IgD-negative memory B cell (primary cell): ENCODE data around the gene RSPO1. TPM values are rescaled to one million over a fixed set of nuclear protein-coding genes. Genes with fewer than 3 reads are reported as not detected.

Experiments used
- H3K27ac Mint-ChIP-seq, 3 donors: one replicate each; pipeline ENCODE4 v1.8.0; 2020 to 2022; ENCODE audit warnings: mild to moderate bottlenecking in 3 of 3, mixed read lengths in 3 of 3, moderate library complexity in 1 of 3
- H3K27me3 Mint-ChIP-seq: one replicate; pipeline ENCODE4 v1.8.0; 2021; ENCODE audit warnings: mixed read lengths
- H3K36me3 Mint-ChIP-seq: one replicate; pipeline ENCODE4 v1.8.0; 2020; ENCODE audit warnings: mild to moderate bottlenecking, mixed read lengths
- H3K4me1 Mint-ChIP-seq, 3 donors: one replicate each; pipeline ENCODE4 v1.8.0; 2020 to 2022; ENCODE audit warnings: mixed read lengths in 3 of 3, mild to moderate bottlenecking in 1 of 3
- H3K4me3 Mint-ChIP-seq, 4 donors: one replicate each; pipeline ENCODE4 v1.8.0; 2020 to 2022; ENCODE audit warnings: mild to moderate bottlenecking in 4 of 4, mixed read lengths in 4 of 4, moderate library complexity in 3 of 4
- H3K9me3 Mint-ChIP-seq, 3 donors: one replicate each; pipeline ENCODE4 v1.8.0; 2020 to 2021; ENCODE audit warnings: mixed read lengths in 3 of 3, mild to moderate bottlenecking in 1 of 3
- polyA plus RNA-seq: library from polyadenylated mRNA; unstranded; fragments of 300-500 nt; fragmentation: Illumina TruSeq; gene quantifications from one replicate; pipeline ENCODE4 v1.2.3, GENCODE V29; 2021

Gene RSPO1
- polyA plus RNA-seq, 1 donor from 2014 or later: not detected

- H3K27me3 Mint-ChIP-seq: peaks cover 30% of the 10 kb centered on the region
- H3K27ac Mint-ChIP-seq: no peak overlapping the region
- no peak overlapping the region for H3K4me3 Mint-ChIP-seq
- no peaks in the 10 kb centered on the region for H3K9me3 Mint-ChIP-seq
- peaks cover 0 to 3% (median 0%) of the 10 kb centered on the region in 3 donors for H3K4me1 Mint-ChIP-seq
- no peaks in the 10 kb centered on the region for H3K36me3 Mint-ChIP-seq
Measured at GRCh38 chr1:37641059-37641458, 6.4 kb upstream of the RSPO1 start.

DNA sequence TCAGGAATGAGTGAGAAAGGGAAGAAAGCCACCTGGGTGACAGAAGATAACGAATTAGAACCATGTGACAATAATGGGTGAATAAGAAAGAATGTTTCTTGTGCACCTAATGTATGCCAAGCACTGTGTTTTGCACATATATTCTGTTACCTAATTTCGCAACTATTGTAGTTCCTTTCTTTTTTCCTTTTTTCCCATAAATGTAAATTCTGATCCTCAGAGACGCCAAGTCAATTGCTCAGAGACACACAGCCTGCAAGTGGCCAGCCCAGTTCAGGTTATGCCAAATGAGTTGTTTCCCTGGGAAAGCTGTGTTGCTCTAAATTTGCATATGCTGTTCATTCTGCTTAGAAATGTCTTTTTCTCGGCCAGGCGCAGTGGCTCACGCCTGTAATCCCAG lies 1.7 kb upstream of the RSPO1 start:
- no peaks in the 10 kb centered on the region for H3K9me3 Mint-ChIP-seq
- no peak overlapping the region for H3K27ac Mint-ChIP-seq
- H3K27me3 Mint-ChIP-seq: peaks cover 57% of the 10 kb centered on the region
- peaks cover 0 to 10% (median 6%) of the 10 kb centered on the region in 3 donors for H3K4me1 Mint-ChIP-seq
- H3K36me3 Mint-ChIP-seq: no peaks in the 10 kb centered on the region
- H3K4me3 Mint-ChIP-seq: no peak overlapping the region

- peaks cover 0 to 10% (median 7%) of the 10 kb centered on the region in 3 donors for H3K4me1 Mint-ChIP-seq
- H3K36me3 Mint-ChIP-seq: no peaks in the 10 kb centered on the region
- H3K4me3 Mint-ChIP-seq: peak overlapping the region in 2 of 4 donors; percentile 76 to 86
- H3K27me3 Mint-ChIP-seq: peaks cover 66% of the 10 kb centered on the region
- H3K9me3 Mint-ChIP-seq: no peaks in the 10 kb centered on the region
- peak overlapping the region in 1 of 3 donors; percentile 26 for H3K27ac Mint-ChIP-seq
Measured at GRCh38 chr1:37634992-37635902, 555 bp upstream of the RSPO1 start.

DNA sequence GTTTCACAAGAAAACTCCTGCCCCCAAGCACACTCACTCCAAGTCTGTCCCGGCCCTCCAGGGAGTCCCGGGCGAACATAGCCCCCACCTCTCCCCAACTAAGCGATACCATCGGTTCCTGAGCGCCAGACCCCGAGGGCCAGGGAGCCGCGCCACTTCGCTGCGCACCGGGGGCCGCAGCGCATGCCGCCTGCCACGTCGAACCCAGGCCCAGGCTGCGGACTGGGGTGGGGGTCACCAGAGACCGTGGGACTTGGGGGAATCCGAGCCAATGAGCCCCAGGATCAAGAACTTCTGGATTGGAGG lies 801 bp downstream of the RSPO1 start:
- Mint-ChIP-seq H3K4me1 (peaks cover 0 to 8% (median 7%) of the 10 kb centered on the region in 3 donors), H3K9me3 (no peaks in the 10 kb centered on the region), H3K4me3 (peak overlapping the region in 1 of 4 donors; percentile 66), H3K36me3 (no peaks in the 10 kb centered on the region), H3K27ac (no peak overlapping the region), H3K27me3 (peaks cover 71% of the 10 kb centered on the region)

GRCh38 chr1:37633040-37633937 lies 1.4 kb downstream of the RSPO1 start:
- Mint-ChIP-seq H3K4me1 (peaks cover 0 to 7% (median 7%) of the 10 kb centered on the region in 3 donors), H3K4me3 (peak overlapping the region in 2 of 4 donors; percentile 51 to 66), H3K27ac (no peak overlapping the region), H3K27me3 (peaks cover 68% of the 10 kb centered on the region), H3K9me3 (no peaks in the 10 kb centered on the region), H3K36me3 (no peaks in the 10 kb centered on the region)

GRCh38 chr1:37631036-37631435 lies 3.7 kb downstream of the RSPO1 start:
- Mint-ChIP-seq H3K9me3 (no peaks in the 10 kb centered on the region), H3K4me1 (peaks cover 0 to 7% (median 7%) of the 10 kb centered on the region in 3 donors), H3K4me3 (no peak overlapping the region), H3K27ac (peak overlapping the region in 1 of 3 donors; percentile 39), H3K36me3 (peaks cover 2% of the 10 kb centered on the region), H3K27me3 (peaks cover 56% of the 10 kb centered on the region)

GRCh38 chr1:37630426-37631028 lies 4.2 kb downstream of the RSPO1 start:
- Mint-ChIP-seq H3K4me1 (peaks cover 0 to 7% (median 7%) of the 10 kb centered on the region in 3 donors), H3K36me3 (peaks cover 2% of the 10 kb centered on the region), H3K4me3 (no peak overlapping the region), H3K9me3 (no peaks in the 10 kb centered on the region), H3K27ac (no peak overlapping the region), H3K27me3 (peaks cover 54% of the 10 kb centered on the region)

GRCh38 chr1:37629726-37630425 lies 4.8 kb downstream of the RSPO1 start:
- Mint-ChIP-seq H3K9me3 (no peaks in the 10 kb centered on the region), H3K4me3 (no peak overlapping the region), H3K27ac (no peak overlapping the region), H3K4me1 (peaks cover 0 to 4% (median 3%) of the 10 kb centered on the region in 3 donors), H3K36me3 (peaks cover 2% of the 10 kb centered on the region), H3K27me3 (peaks cover 47% of the 10 kb centered on the region)

GRCh38 chr1:37629008-37629407 lies 5.7 kb downstream of the RSPO1 start:
- Mint-ChIP-seq H3K9me3 (no peaks in the 10 kb centered on the region), H3K36me3 (peaks cover 2% of the 10 kb centered on the region), H3K4me1 (peaks cover 0 to 2% (median 1%) of the 10 kb centered on the region in 3 donors), H3K27me3 (peaks cover 43% of the 10 kb centered on the region), H3K27ac (no peak overlapping the region), H3K4me3 (no peak overlapping the region)

DNA sequence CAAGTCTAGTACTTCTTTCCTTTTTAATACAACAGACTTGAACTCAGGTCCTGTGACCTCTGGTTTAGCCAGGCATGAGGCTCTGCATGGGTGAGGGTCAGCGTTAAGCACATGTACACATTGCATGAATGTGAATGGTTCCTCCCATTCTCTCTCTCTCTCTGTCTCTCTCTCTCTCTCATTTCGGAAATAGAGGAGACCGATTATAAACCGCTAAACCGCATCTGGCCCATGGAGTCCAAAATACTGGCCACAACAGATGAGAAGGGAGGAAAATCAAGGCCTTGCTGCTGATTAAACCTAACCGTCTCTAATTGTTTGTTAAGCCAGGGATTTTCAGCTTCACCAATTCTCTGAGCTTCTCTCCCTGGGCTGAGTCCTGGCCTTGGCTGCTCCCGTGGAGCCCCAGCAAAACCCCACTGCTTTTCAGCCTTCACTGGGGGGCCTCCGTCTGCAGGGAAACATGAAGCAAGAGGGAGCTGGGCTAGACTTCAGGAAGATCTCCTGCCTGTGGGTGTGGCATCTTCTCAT lies 6.6 kb downstream of the RSPO1 start:
- Mint-ChIP-seq H3K27me3 (peaks cover 35% of the 10 kb centered on the region), H3K27ac (no peak overlapping the region), H3K36me3 (peaks cover 2% of the 10 kb centered on the region), H3K4me1 (peaks cover 0 to 2% (median 1%) of the 10 kb centered on the region in 3 donors), H3K4me3 (no peak overlapping the region), H3K9me3 (no peaks in the 10 kb centered on the region)

DNA sequence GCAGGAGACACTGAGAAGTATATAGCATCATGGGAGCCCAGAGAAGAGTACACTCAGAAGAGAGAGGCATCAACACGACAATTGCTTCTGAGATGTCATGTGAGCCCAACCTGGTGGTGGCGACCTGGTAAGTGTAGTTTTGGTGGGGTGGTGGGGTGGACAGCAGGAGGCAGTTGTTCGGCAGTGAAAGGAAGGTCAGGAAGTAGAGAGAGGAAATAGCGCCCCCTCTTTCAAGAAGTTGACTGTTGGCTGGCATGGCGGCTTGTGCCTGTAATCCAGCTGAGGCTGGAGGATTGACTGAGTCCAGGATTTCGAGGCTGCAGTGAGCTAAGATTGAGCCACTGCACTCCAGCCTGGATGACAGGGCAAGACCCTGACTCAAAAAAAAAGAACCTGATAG lies 12.6 kb downstream of the RSPO1 start:
- no peaks in the 10 kb centered on the region for H3K9me3 Mint-ChIP-seq
- peaks cover under 1% of the 10 kb centered on the region for H3K36me3 Mint-ChIP-seq
- H3K4me3 Mint-ChIP-seq: no peak overlapping the region
- H3K27me3 Mint-ChIP-seq: peaks cover 17% of the 10 kb centered on the region
- H3K27ac Mint-ChIP-seq: no peak overlapping the region
- no peaks in the 10 kb centered on the region for H3K4me1 Mint-ChIP-seq

DNA sequence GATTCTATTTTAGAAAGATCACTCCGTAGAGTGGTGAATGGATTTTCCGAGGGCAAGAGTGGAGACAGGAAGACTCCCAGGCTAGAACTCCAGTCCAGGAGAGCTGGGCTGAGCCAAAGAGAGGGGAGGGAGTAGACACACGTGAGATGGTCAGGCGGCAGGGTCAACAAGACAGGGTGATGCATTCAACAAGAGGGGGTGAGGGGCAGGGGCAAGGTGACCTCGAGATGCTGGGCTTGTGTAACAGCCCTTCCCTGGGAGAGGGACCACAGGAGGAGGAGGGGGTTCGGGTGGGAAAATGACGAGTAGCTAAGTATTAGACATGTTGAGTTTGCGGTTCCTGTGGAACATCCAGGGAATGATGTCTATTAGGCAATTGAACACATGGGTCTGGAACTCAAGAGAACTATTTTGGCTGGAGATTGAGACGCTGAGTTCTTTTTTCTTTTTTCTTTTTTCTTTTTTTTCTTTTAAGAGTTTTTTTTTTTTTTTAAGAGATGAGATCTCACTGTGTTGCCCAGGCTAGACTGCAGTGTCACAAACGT lies 13.3 kb downstream of the RSPO1 start:
- no peak overlapping the region for H3K4me3 Mint-ChIP-seq
- H3K27ac Mint-ChIP-seq: no peak overlapping the region
- peaks cover 19% of the 10 kb centered on the region for H3K27me3 Mint-ChIP-seq
- H3K4me1 Mint-ChIP-seq: no peaks in the 10 kb centered on the region
- no peaks in the 10 kb centered on the region for H3K9me3 Mint-ChIP-seq
- no peaks in the 10 kb centered on the region for H3K36me3 Mint-ChIP-seq

DNA sequence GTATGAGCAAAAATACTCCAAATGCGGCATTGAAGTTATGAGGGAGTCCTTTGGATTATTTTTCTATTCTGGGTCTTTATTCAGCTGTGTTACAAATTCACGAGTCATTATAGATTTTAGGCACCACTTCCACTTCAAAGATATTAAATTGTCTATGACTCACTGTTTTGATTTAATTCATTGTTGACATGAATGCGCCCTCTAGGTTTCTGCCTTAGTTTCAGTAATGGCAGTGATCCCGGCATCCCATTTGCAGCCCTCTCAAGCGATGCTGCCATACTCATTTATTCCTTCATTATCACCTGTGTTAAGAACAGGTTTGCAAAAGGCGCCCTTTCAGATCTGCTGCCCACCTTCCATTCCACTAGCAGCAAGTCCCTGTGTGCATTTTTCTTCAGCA lies 14.0 kb downstream of the RSPO1 start:
- Mint-ChIP-seq H3K9me3 (peaks cover 0 to under 1% (median 0%) of the 10 kb centered on the region in 3 donors), H3K27me3 (peaks cover 25% of the 10 kb centered on the region), H3K4me1 (no peaks in the 10 kb centered on the region), H3K36me3 (no peaks in the 10 kb centered on the region), H3K27ac (no peak overlapping the region), H3K4me3 (no peak overlapping the region)

DNA sequence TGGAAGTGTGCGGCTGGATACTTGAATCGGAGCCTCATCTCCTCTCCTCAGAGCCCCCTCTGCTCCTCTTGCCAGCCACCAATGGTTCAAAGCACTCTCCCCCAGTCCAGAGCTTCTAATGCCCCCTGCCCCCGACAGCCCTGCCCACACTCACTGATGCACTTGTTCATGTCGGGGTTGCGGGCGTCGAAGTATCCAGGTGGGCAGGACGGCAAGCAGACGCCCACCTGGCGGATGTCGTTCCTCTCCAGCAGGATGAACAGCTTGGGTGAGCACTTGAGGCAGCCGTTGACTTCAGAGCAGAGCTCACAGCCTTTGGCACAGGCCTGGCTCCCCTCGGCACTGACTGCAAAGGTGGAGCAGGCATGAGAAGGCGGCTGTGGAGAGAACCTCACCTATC lies 18.4 kb downstream of the RSPO1 start:
- Mint-ChIP-seq H3K36me3 (no peaks in the 10 kb centered on the region), H3K4me3 (no peak overlapping the region), H3K27ac (peak overlapping the region in 1 of 3 donors; percentile 19), H3K27me3 (peaks cover 27% of the 10 kb centered on the region), H3K4me1 (no peaks in the 10 kb centered on the region), H3K9me3 (peaks cover 0 to 2% (median 0%) of the 10 kb centered on the region in 3 donors)
